Measurements from ENCODE around the gene SMARCA1.
A peak's percentile ranks its signal among the peaks of the same experiment; 100 is the strongest.

The SMARCA1 gene

DNA sequence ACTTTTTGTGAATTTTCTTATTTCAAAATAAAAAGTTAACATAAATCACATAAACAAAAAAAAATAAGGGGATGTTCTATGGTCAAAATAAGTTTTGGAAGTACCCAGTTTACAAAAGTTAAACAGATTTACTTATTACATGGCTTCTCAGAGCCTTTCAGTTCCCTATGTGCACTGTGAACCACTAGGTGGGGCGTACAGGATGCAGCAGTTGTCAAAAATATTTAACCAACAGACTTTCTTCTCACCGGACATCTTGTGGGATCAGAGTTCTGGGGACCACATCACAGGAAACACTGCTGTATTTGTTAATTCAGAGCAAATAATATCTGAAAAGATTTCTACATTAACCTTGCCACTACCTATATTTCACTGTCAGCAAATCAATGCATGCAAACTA lies 74.1 kb downstream of the SMARCA1 start:
- H3K36me3 ChIP-seq (replicated peaks): no peaks in the 10 kb centered on the region
- no peaks in the 10 kb centered on the region for H3K27me3 ChIP-seq (replicated peaks)
- TF ChIP-seq CTCF (IDR thresholded peaks at IDR 0.05; ENCODE audit: low read depth, low read length, missing control alignments): peak; percentile 46
- no peak overlapping the region for H3K27ac ChIP-seq
- in situ Hi-C loops (cut with HindIII; ENCODE audit: low pct_ligation_motif_present, low sequenced_read_pairs): no loop called here
- no peak for DNase-seq
- no peak overlapping the region for H3K4me3 ChIP-seq (ENCODE audit: low read depth, low read length)

DNA sequence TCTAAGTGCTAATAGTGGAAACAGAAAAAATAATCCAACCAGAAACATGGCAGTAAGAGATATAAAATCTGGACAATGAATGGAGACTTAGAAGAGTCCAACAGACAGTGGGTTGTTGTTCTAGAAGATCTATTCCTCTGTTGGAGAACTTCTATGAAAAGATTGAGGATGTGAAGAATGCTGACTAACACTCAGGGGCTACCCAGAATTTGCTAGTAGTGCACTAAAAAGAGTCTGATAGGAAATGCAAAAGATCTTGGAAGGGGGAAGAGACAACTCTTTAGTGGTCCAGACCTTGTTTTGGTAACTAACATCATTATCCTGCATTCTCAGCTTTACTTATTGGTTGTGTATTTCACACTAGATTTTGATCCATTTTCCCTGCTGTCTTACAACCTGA lies 77.9 kb downstream of the SMARCA1 start:
- Histone ChIP-seq H3K4me3 (ENCODE audit: low read depth, low read length) (no peak overlapping the region), H3K27ac (no peak overlapping the region), H3K36me3 (replicated peaks) (no peaks in the 10 kb centered on the region), H3K27me3 (replicated peaks) (no peaks in the 10 kb centered on the region)
- TF ChIP-seq CTCF (IDR thresholded peaks at IDR 0.05; ENCODE audit: low read depth, low read length, missing control alignments): no peak
- no peak for DNase-seq
- in situ Hi-C loops (cut with HindIII; ENCODE audit: low pct_ligation_motif_present, low sequenced_read_pairs): no loop called here

DNA sequence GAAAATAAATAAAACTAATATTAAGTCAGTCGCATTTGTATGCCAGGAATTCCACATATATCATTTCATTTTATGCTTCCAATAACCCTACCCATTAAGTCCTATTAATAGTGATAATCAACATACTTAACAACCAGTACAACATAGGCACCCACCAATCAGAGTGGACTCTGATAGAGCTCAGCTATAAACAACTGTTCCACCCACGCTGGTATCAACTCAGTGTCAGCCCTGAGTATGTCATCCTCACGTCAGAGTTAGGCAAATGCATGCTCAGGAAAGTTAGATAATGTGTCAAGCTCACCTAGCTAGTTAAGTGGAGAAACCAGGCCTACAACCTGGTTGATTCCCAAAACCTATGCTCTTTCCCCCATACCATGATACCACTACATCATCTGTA lies 89.3 kb downstream of the SMARCA1 start:
- Histone ChIP-seq H3K36me3 (replicated peaks) (no peaks in the 10 kb centered on the region), H3K27ac (no peak overlapping the region), H3K27me3 (replicated peaks) (no peaks in the 10 kb centered on the region), H3K4me3 (ENCODE audit: low read depth, low read length) (no peak overlapping the region)
- no peak for TF ChIP-seq CTCF (IDR thresholded peaks at IDR 0.05; ENCODE audit: low read depth, low read length, missing control alignments)
- no peak for DNase-seq
- in situ Hi-C loops (cut with HindIII; ENCODE audit: low pct_ligation_motif_present, low sequenced_read_pairs): no loop called here

DNA sequence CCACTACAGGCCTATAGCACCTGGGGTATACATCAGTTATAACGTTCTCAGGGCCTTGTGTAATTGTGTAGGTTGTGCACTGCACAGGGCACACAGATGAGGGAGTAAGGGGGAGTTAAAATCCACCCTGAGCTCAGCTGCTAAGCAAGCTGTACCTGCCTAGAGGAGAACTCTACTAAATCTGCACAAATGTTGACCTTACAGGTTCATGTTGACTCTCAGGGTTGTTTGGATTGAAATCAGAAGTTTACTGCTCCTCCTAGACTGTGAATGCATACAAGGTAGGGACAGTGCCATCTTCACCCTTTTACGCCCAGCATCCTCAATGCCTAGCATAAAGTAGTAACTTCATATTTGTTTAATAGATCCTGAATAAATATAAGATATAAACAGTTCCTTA lies 89.8 kb downstream of the SMARCA1 start:
- Histone ChIP-seq H3K27me3 (replicated peaks) (no peaks in the 10 kb centered on the region), H3K27ac (no peak overlapping the region), H3K36me3 (replicated peaks) (no peaks in the 10 kb centered on the region), H3K4me3 (ENCODE audit: low read depth, low read length) (no peak overlapping the region)
- TF ChIP-seq CTCF (IDR thresholded peaks at IDR 0.05; ENCODE audit: low read depth, low read length, missing control alignments): no peak
- in situ Hi-C loops (cut with HindIII; ENCODE audit: low pct_ligation_motif_present, low sequenced_read_pairs): no loop called here
- DNase-seq: no peak

DNA sequence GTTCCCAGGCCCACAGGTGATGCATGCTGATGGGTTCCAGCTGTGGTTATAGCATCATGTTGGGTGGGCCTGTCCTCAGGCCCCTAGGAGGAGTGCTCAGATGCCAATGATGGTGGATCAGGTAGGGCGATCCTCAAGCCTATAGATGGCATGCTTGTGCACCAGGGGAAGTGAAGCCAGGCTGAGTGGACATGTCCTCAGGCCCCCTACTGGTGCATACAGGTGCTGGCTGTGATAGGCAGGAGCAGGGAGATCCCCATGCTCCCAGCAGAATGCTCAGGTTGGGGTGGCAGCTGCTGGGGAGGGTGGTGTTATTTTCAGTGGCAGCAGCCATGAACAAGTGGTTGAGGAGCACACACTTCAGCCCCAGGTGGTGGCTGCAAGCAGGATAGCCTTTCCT lies 96.0 kb downstream of the SMARCA1 start:
- TF ChIP-seq CTCF (IDR thresholded peaks at IDR 0.05; ENCODE audit: low read depth, low read length, missing control alignments): no peak
- Histone ChIP-seq H3K27ac (no peak overlapping the region), H3K4me3 (ENCODE audit: low read depth, low read length) (no peak overlapping the region), H3K36me3 (replicated peaks) (peaks cover 4% of the 10 kb centered on the region), H3K27me3 (replicated peaks) (no peaks in the 10 kb centered on the region)
- no peak for DNase-seq
- in situ Hi-C loops (cut with HindIII; ENCODE audit: low pct_ligation_motif_present, low sequenced_read_pairs): no loop called here

GRCh38 chrX:129423191-129423590 lies 100.1 kb downstream of the SMARCA1 start:
- TF ChIP-seq CTCF (IDR thresholded peaks at IDR 0.05; ENCODE audit: low read depth, low read length, missing control alignments): no peak
- Histone ChIP-seq H3K27me3 (replicated peaks) (no peaks in the 10 kb centered on the region), H3K36me3 (replicated peaks) (peaks cover 4% of the 10 kb centered on the region), H3K27ac (no peak overlapping the region), H3K4me3 (ENCODE audit: low read depth, low read length) (no peak overlapping the region)
- in situ Hi-C loops (cut with HindIII; ENCODE audit: low pct_ligation_motif_present, low sequenced_read_pairs): no loop called here
- no peak for DNase-seq

Data from brain microvascular endothelial cell (primary cell).